BJ (cell line): ENCODE results near the gene ZMYND8. TPM values are rescaled to one million over a fixed set of nuclear protein-coding genes. Genes with fewer than 3 reads are reported as not detected.

Experiments used
- CTCF ChIA-PET: fragments of 350-600 bp; formaldehyde crosslinking; extraction: SDS; loops from one replicate; lab custom pipeline; 2021; ENCODE audit warnings: antibody characterized with exemption, inconsistent platforms; lab: Yijun Ruan, JAX
- POLR2A ChIA-PET: fragments of 300-600 bp; sonication (Branson Sonifier 250); formaldehyde crosslinking; extraction: SDS; loops from one replicate; lab custom pipeline; 2021; ENCODE audit warnings: antibody characterized with exemption; lab: Charles Lee
- DNase-seq: peaks from one replicate; pipeline ENCODE4 v3.0.0-alpha.2; 2011; ENCODE audit warnings: low read depth
- H3K27me3 ChIP-seq: 2 replicates; pipeline ENCODE4 v1.6.0; 2011; ENCODE audit warnings: low read length; ENCODE audit not compliant: control insufficient read depth, insufficient read depth
- H3K36me3 ChIP-seq: 2 replicates; pipeline ENCODE4 v1.5.1; 2011; ENCODE audit warnings: low read length; ENCODE audit not compliant: control insufficient read depth, insufficient read depth
- H3K4me3 ChIP-seq: 2 replicates; pipeline ENCODE4 v1.5.1; 2011; ENCODE audit warnings: low read depth, mild to moderate bottlenecking, control low read depth, low read length
- polyA plus RNA-seq: library from polyadenylated mRNA; depleted of rRNA; stranded (reverse); fragments of >200 nt; gene quantifications from 2 replicates; pipeline ENCODE4 v1.2.3, GENCODE V29; 2011
- TF ChIP-seq, protein P1 (sequence below): IDR thresholded peaks from 2 replicates; pipeline ENCODE4 v1.5.1; 2011; ENCODE audit warnings: low read depth, mild to moderate bottlenecking, control low read depth, inconsistent platforms, low read length, moderate library complexity; ENCODE audit not compliant: insufficient read depth

The ZMYND8 gene
- polyA plus RNA-seq, 1 experiment: 12.7 TPM

DNA sequence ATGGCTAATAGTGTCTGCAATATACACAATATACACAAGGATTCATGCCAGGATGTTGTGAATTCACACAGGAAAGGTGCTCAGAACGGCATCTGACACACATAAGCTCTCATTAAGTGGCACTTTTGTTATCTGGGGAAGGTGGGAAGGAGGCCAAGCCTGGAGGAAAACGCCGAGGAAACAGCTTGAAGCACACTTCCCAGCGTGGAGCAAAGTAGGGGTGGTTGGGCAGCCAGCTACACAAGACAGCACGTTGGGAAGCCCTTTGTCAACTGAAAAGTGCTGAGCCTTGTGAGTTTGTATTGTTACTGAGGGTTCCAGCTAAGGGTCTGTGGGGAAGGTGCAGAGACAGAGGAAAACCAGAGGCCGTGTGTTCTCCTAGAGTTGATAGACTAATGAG, 181.0 kb downstream of the ZMYND8 start:
- TF ChIP-seq, protein P1, sequence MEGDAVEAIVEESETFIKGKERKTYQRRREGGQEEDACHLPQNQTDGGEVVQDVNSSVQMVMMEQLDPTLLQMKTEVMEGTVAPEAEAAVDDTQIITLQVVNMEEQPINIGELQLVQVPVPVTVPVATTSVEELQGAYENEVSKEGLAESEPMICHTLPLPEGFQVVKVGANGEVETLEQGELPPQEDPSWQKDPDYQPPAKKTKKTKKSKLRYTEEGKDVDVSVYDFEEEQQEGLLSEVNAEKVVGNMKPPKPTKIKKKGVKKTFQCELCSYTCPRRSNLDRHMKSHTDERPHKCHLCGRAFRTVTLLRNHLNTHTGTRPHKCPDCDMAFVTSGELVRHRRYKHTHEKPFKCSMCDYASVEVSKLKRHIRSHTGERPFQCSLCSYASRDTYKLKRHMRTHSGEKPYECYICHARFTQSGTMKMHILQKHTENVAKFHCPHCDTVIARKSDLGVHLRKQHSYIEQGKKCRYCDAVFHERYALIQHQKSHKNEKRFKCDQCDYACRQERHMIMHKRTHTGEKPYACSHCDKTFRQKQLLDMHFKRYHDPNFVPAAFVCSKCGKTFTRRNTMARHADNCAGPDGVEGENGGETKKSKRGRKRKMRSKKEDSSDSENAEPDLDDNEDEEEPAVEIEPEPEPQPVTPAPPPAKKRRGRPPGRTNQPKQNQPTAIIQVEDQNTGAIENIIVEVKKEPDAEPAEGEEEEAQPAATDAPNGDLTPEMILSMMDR: no peak
- ChIA-PET POLR2A (no interaction called here), CTCF (interaction anchor here (1.0 to 1.5 kb wide), 3 partner anchors 20 to 31 kb away, joined by 3 to 4 read pairs (median 3); no protein-coding TSS in a partner anchor)
- H3K36me3 ChIP-seq: no peaks in the 10 kb centered on the region
- DNase-seq: no peak
- no peaks in the 10 kb centered on the region for H3K27me3 ChIP-seq
- no peak overlapping the region for H3K4me3 ChIP-seq

DNA sequence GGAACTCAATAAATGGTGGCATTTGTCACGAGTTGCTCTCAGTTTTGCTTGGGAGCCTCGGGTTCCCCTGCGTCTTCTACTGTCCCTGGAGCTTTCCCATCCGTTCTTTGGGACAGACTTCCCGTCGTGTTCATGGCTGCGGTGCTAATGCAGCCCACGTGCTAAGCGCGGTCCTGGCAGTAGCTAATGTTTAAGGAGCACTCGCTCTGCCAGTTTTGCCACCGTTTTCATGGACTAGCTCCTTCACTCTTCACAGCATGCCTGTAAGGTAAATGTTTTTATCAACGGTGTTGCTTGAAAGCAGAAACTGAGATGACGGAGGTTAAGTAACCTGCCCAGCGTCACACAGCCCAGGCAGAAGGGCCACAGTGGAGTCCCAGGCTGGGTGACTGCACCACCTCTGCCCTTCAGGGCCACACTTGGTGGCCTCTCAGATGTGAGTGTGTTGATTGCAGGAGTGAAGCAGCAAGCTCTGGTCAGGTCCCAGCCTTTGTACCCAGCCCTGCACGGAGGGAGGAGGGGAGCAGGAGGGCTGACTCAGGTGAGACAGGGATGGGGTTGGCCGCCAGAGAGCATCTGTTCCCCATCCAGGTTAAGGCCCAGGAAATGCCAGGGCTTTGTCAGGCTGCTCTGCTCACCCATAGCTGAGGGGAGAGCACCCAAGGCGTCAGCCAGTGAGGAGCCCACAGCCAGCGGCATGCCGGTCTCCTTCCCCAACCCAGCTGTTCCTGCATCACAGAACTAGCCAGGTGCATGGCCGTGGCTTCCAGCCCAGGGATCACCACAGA, 181.8 kb downstream of the ZMYND8 start:
- Histone ChIP-seq H3K36me3 (no peaks in the 10 kb centered on the region), H3K27me3 (no peaks in the 10 kb centered on the region), H3K4me3 (no peak overlapping the region)
- TF ChIP-seq, protein P1: no peak
- ChIA-PET CTCF (interaction anchor here (1.4 to 1.5 kb wide), 2 partner anchors 21 to 31 kb away, joined by 3 to 4 read pairs; no protein-coding TSS in a partner anchor), POLR2A (no interaction called here)
- no peak for DNase-seq

DNA sequence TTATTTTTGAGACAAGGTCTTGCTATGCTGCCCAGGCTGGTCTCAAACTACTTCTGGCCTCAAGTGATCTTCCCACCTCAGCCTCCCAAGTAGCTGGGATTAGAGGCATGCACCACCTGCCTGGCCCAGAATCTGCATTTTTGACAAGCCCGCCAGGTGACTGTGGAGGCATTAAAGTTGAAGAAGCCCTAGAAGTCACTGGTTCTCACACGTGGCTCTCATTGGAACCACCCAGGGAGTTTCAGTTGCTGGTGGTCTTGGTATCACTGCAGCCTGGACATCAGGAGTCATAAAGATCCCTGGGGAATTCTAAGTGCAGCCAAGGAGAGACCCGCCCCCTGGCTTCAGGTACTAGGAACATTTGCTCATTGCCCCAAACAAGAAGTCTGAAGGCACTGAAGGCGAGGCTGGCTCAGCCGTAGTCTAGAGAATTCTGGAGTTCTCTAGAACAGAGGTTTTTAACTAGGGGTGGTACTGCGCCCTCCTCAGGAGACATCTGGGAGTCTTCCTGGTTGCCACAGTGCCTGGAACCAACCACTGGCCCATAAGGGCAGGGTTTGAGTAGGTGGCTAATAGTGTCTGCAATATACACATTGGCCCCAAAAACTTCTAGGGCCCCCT, 182.8 kb downstream of the ZMYND8 start:
- TF ChIP-seq, protein P1: 0 out of 2 replicates have a peak, but pooled peaks have one; percentile 3
- CTCF ChIA-PET: interaction anchor here (1.4 kb wide), 1 partner anchor 32 kb away, joined by 4 read pairs; no protein-coding TSS in a partner anchor

DNA sequence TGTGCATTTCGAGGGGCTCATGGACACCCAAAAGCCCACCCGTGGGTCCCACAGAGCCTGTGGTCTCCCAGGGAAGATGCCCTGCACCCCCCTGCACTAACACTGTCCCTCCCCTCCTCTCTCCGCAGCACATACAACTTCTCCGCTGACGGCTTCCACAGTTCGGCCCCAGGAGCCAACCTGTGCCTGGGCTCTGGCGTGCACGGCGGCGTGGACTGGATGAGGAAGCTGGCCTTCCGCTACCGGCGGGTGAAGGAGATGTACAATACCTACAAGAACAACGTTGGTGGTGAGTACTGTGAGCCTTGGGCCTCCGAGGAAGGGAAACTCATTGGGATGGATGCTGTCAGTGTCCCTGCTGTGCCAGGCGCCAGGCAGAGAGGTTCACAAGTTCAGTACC, 183.9 kb downstream of the ZMYND8 start:
- POLR2A ChIA-PET: no interaction called here
- TF ChIP-seq, protein P1: no peak
- H3K4me3 ChIP-seq: no peak overlapping the region
- H3K27me3 ChIP-seq: no peaks in the 10 kb centered on the region
- no peak for DNase-seq
- no peaks in the 10 kb centered on the region for H3K36me3 ChIP-seq
- CTCF ChIA-PET: interaction anchor here (0.6 kb wide), 1 partner anchor 398 kb away, joined by 3 read pairs; no protein-coding TSS in a partner anchor

More for the DNA sequence above, 182.8 kb downstream of the ZMYND8 start:
- no peaks in the 10 kb centered on the region for H3K27me3 ChIP-seq
- POLR2A ChIA-PET: no interaction called here
- no peak for DNase-seq
- no peaks in the 10 kb centered on the region for H3K36me3 ChIP-seq
- no peak overlapping the region for H3K4me3 ChIP-seq

DNA sequence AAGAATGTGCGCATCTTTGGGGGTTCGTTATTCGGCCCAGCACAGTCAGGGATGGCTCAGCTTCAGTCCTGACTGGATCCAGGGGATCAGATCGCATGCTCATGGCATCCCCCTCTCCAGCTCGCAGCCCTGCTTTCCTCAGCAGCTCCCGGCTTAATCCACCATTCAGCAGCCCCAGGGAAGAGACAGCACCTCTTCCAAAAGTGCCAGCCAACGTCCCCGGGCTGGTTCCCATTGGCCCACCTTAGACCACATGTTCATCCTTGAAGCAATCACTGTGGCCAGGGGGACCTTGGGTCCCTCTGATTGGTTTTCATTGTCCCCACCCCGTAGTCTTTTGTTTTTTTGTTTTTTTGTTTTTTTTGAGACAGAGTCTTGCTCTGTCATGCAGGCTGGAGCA, 188.7 kb downstream of the ZMYND8 start:
- no peaks in the 10 kb centered on the region for H3K27me3 ChIP-seq
- ChIA-PET CTCF (no interaction called here), POLR2A (no interaction called here)
- H3K4me3 ChIP-seq: no peak overlapping the region
- TF ChIP-seq, protein P1: no peak
- DNase-seq: no peak
- H3K36me3 ChIP-seq: no peaks in the 10 kb centered on the region
